HG03175 (cell line): ENCODE results near the gene LRP2BP.

Experiments
- ATAC-seq: cut with Tn5 transposase; IDR thresholded peaks from one replicate; pipeline ENCODE4 v1.9.1; 2021; ENCODE audit warnings: mild to moderate bottlenecking, moderate library complexity; ENCODE audit not compliant: unreplicated experiment

LRP2BP gene

GRCh38 chr4:185395238-185395955, at the start of gene LRP2BP:
LRP2BP (minus strand) TSS chr4:185395924; CDS start chr4:185378186, 17,738 bp downstream.
- ATAC-seq: no peak

- ATAC-seq: no peak
Observed at GRCh38 chr4:185445209-185445608, 49.5 kb upstream of the LRP2BP start.

- no peak for ATAC-seq
Observed at GRCh38 chr4:185441479-185441878, 45.8 kb upstream of the LRP2BP start.

GRCh38 chr4:185437809-185438208, 42.1 kb upstream of the LRP2BP start:
- ATAC-seq: peak; percentile 47

GRCh38 chr4:185435466-185435865, 39.7 kb upstream of the LRP2BP start:
- ATAC-seq: no peak

- no peak for ATAC-seq
Observed at GRCh38 chr4:185429660-185430059, 33.9 kb upstream of the LRP2BP start.

GRCh38 chr4:185426960-185427688, 31.4 kb upstream of the LRP2BP start:
- no peak for ATAC-seq

GRCh38 chr4:185425647-185426352, 30.1 kb upstream of the LRP2BP start, which contains the start of gene UFSP2:
UFSP2 (minus strand) TSS chr4:185425964; CDS start chr4:185425868, 96 bp downstream.
- ATAC-seq: peak; percentile 93

- peak; percentile 4 for ATAC-seq
Observed at GRCh38 chr4:185424905-185425646, 29.4 kb upstream of the LRP2BP start.

GRCh38 chr4:185421366-185422124, 25.8 kb upstream of the LRP2BP start:
- ATAC-seq: no peak

GRCh38 chr4:185416955-185417354, 21.2 kb upstream of the LRP2BP start:
- no peak for ATAC-seq

GRCh38 chr4:185412412-185412811, 16.7 kb upstream of the LRP2BP start:
- ATAC-seq: no peak

- ATAC-seq: no peak
Observed at GRCh38 chr4:185411849-185412248, 16.1 kb upstream of the LRP2BP start.

- ATAC-seq: no peak
Observed at GRCh38 chr4:185408432-185408831, 12.7 kb upstream of the LRP2BP start.

GRCh38 chr4:185405296-185405999, 9.7 kb upstream of the LRP2BP start:
- ATAC-seq: peak; percentile 85

GRCh38 chr4:185404031-185404430, 8.3 kb upstream of the LRP2BP start:
- no peak for ATAC-seq

- no peak for ATAC-seq
Observed at GRCh38 chr4:185399466-185399865, 3.7 kb upstream of the LRP2BP start.

- ATAC-seq: no peak
Observed at GRCh38 chr4:185398618-185399017, 2.9 kb upstream of the LRP2BP start.

- no peak for ATAC-seq
Observed at GRCh38 chr4:185396724-185397385, 1.1 kb upstream of the LRP2BP start, which contains the start of gene ANKRD37. ANKRD37 (plus strand) TSS chr4:185396841; CDS start chr4:185396924, 83 bp downstream.
